22Rv1 (cell line): ENCODE results near the gene FAM170B.

Source experiments
- H3K27ac ChIP-seq: fragments of 450-650 bp; 2 replicates; pipeline ENCODE4 v1.5.1; 2017
- ZFX ChIP-seq: fragments of 450-650 bp; IDR thresholded peaks from 2 replicates; pipeline ENCODE4 v1.6.1; 2017; ENCODE audit warnings: antibody characterized with exemption, borderline replicate concordance
- TF ChIP-seq, protein P1 (sequence below): fragments of 450-650 bp; IDR thresholded peaks from 2 replicates; pipeline ENCODE4 v1.5.1; 2017; ENCODE audit warnings: mild to moderate bottlenecking

The FAM170B gene

DNA sequence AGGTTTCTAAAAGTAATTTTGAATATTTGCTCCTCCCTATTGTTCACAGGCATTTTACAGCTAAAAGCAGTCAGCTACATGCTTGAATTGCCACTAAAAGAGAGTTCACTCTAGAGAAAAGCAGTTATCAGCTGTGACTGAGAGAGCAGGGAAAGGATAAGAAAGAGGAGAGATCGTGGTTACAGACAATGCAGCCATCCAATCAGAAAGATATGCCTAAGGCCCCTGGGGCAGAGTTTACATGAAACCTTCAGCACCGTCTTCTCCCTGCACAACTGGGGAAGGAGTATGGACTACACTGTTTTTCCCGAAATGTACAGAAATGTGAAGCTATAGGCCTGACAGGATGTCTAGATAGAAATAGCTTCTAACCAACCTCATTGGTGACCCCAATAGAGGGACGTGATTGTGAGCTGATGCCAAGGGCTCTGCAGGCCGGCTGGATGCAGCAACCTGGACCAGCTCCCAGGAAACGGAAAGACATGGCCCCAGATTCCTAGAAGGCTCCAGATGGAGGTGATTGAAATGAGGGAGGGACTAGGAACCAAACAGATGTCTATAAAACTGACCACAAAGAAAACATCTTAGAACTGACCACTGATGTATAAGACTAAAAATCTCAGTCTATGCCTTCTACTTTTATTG, 15.3 kb downstream of the FAM170B start:
- H3K27ac ChIP-seq: no peak overlapping the region
- TF ChIP-seq, protein P1, sequence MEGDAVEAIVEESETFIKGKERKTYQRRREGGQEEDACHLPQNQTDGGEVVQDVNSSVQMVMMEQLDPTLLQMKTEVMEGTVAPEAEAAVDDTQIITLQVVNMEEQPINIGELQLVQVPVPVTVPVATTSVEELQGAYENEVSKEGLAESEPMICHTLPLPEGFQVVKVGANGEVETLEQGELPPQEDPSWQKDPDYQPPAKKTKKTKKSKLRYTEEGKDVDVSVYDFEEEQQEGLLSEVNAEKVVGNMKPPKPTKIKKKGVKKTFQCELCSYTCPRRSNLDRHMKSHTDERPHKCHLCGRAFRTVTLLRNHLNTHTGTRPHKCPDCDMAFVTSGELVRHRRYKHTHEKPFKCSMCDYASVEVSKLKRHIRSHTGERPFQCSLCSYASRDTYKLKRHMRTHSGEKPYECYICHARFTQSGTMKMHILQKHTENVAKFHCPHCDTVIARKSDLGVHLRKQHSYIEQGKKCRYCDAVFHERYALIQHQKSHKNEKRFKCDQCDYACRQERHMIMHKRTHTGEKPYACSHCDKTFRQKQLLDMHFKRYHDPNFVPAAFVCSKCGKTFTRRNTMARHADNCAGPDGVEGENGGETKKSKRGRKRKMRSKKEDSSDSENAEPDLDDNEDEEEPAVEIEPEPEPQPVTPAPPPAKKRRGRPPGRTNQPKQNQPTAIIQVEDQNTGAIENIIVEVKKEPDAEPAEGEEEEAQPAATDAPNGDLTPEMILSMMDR: no peak
- no peak for TF ChIP-seq ZFX

DNA sequence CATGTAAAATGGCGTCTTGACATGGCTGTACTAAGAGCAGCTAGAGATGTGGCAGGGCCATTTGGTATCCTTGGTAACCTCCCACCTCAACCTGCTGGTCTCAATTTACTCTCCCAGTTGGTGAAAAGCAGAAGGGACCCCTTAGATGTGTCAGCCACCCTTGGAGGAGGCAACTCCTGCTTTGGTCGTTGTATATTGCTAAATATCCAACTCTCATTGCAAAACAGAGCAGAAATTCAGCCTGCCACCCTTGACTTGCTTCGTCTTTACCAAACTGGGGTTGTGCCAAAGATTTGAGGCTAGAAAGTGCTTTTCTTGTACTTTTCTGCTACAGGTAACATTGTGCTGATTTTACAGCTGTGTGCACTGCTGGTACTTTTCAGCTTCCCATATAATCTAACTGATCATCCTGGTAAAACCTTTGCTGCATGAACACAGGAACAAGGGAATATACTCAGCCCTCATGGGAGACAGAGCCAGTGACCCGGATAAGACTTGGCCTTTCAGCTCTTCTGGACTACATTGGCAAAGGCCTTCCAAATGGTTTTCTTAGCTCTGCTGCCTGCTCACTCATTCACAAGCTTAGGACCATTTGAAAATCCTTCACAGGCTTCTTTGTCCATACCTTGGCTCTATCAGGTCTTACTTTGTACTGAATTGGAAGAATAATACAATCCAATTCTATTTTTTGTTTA, 16.3 kb downstream of the FAM170B start:
- TF ChIP-seq, protein P1: no peak
- TF ChIP-seq ZFX: no peak
- H3K27ac ChIP-seq: no peak overlapping the region

DNA sequence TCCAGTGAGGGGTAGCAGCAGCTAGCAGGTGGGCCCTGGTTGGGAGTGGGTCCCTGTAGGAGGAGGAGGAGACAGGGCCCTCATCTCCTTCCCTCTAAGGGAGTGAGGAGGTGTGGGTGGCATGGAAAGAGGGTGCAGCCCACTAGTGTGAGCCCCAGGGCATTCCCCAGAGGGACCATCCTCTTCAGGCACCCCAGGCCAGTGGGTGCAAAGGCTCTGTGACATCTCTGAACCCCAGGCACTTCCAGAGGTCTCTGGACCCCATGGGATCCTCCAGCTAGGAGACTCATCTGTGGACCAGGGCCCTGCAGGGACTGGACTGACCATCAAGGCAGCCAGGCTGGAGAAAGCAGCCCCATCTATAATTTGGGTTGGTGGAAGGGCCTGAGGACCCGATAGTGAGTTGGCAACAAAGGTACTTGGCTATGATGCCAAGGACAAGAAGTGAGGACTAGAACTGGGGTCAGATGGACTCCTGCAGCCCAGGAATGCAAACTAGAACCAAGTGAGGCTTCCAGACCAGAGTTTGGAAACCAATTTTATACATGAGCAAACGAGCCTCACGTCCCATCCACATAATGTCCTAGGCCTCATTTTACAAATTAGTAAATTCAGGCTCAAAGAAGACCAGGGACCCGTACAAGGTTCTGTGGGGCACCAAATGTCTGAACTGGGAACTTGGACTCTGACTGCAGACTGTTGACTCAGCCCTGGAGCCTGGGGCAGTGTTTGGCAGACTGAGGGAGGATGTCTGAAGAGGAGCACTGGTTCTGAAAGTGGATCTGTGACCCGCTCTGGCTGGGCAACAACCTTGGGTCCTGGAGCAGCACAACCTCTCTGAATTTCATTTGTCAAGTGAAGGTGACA, 17.1 kb downstream of the FAM170B start:
- TF ChIP-seq ZFX: no peak
- TF ChIP-seq, protein P1: no peak
- no peak overlapping the region for H3K27ac ChIP-seq

DNA sequence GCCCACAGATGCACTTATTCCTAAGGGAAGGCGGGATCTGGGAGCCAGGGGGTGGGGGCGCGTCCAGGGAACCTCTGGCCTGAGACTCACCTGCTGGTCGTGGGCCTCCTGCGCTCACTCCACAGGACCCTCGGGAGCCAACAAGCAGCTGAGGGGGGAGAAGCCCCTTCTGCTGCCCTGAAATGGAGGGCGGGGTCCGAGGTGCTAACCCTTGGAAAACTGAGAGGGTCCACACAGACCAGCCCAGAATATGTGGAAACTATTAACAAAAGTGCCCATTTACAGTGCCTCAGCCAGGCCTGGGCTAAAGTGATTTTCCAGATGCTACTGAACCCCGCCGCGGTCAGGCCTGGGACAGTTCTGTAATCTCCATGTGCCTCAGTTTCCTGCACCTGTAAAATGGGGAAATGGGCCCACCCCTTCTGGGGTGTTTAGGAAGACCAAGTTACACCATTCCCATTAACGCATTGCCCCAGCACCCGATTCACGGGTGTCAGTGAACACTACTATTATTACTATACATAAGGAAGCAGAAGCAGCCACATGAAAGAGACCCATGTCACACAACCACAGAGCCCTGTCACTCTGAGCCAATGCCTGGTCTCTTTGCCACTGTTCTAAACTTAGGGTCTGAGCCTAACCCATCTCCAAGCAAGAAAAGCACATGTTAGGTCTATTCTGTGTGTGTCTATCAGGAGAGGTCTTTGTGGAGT, 17.9 kb downstream of the FAM170B start:
- TF ChIP-seq, protein P1: no peak
- TF ChIP-seq ZFX: no peak
- H3K27ac ChIP-seq: no peak overlapping the region

DNA sequence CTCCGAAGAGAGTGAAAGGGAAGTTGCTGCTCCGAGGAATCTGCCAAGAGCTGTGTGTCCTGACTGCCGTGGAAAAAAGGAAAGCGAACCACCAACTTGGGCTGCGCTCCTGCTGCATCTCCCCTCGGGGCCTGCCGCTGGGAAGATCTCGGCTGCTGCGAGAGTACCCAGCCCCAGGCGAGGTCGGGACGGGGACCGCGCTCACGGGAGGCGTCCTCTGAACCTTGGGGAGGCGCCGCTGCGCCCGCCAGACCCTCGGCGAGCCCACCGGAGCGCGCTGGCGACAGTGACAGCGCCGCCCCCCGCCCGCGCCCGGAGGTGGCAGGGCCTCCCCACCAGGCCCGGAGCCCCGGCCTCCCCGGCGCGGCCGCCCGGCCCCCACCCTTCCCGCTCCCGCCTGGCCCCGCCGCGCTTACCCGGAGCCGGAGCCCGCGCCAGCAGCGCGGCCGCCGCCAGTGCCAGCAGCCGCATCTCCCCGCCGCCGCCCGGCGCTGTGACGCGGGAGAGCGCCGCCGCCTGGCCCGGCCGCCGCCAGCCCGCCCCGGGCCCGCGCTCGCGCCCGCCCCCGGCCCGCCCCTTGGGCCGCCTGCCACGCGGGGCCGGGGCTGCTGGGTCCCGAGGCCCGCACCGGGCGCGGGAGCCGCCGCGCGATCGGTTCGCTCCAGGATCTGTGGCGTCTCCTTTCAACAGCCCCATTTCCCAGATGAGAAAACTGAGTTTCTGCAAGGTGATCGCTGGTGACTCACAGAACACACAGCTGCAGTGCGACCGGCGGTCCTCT, 18.6 kb downstream of the FAM170B start, which contains the start of gene VSTM4:
TSS of gene VSTM4 (minus strand) at position 508 of the 781 bp plus-strand sequence. CDS start at position 471, 37 bp downstream.
- H3K27ac ChIP-seq: no peak within 1 kb of the TSS
- TF ChIP-seq ZFX: no peak
- TF ChIP-seq, protein P1: peak; percentile 59

DNA sequence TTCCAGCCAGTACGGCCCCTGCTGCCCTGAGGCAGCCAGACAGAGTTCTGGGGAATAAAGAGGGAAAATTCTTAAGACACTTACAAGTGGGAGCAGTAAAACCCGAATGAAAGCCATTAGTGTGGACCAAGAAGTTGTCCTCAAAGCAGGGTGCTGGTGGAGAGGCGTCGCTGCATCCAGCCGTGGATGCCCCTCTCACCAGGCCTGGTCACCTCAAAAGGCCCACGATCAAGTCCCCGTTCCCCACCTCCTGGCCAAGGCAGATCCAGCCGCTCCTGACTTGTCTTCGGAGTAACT, 19.2 kb downstream of the FAM170B start:
- TF ChIP-seq ZFX: no peak
- no peak overlapping the region for H3K27ac ChIP-seq
